Neural cell (in vitro differentiated cells): ENCODE data around the gene TRIOBP.

Experiments
- CTCF ChIP-seq: fragments of 450-650 bp; IDR thresholded peaks from 2 replicates; pipeline ENCODE4 v1.5.1; 2014; ENCODE audit warnings: antibody characterized with exemption, mild to moderate bottlenecking, moderate library complexity; ENCODE audit not compliant: poor library complexity, severe bottlenecking
- POLR2AphosphoS5 ChIP-seq: IDR thresholded peaks from 2 replicates; pipeline ENCODE4 v1.6.1; 2012

GRCh38 chr22:37704645-37705044 lies 7.8 kb downstream of the TRIOBP start:
- TF ChIP-seq POLR2AphosphoS5 (no peak), CTCF (no peak)
